HG02884 (cell line): Measurements from ENCODE around the gene TIGD1.

Experiments
- ATAC-seq: cut with Tn5 transposase; IDR thresholded peaks from one replicate; pipeline ENCODE4 v1.9.1; 2021; ENCODE audit warnings: mild to moderate bottlenecking, moderate library complexity; ENCODE audit not compliant: unreplicated experiment

TIGD1 gene

GRCh38 chr2:232524771-232525170, 25.6 kb downstream of the TIGD1 start:
- ATAC-seq: no peak

DNA sequence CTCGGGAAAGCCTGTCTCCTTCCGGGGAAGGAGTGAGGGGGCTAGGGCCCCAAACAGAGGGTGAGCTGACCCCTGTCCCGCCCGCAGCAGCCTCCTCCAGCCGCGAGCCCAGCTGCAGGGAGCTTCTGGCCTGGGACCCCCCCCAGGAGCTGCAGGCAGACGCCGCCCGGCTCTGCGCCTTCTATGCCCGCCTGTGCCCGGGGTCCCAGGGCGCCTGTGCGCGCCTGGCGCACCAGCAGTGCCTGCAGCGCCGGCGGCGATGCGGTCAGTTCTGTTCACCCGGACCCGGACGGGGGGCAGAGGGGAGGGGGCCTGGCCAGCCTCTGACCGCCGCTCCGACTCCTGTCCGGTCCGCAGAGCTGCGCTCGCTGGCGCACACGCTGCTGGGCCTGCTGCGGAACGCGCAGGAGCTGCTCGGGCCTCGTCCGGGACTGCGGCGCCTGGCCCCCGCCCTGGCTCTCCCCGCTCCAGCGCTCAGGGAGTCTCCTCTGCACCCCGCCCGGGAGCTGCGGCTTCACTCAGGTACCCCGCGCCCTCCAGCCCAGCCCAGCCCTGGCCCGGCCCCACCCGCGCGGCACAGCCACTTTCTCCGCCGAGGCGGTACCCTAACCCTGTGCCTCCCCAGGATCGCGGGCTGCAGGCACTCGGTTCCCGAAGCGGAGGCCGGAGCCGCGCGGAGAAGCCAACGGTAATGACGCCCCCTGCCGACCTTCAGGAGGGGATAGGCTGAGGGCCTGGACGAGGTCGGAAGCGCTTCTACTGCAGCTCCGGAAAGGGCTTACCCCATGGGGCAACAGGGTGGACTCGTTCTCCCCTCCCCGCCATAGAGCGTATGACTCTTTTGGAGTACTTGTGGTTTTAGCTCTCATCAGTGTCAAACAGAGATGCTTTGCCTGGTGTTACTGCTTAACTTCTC, 26.4 kb downstream of the TIGD1 start:
- no peak for ATAC-seq

DNA sequence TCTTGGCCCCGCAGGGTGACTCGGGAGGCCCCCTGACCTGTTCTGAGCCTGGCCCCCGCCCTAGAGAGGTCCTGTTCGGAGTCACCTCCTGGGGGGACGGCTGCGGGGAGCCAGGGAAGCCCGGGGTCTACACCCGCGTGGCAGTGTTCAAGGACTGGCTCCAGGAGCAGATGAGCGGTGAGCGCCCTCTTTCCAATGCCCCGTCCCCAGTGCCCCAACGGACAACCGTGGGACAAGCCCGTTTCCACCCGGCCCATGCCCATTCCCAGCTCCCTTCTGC, 27.0 kb downstream of the TIGD1 start:
- no peak for ATAC-seq

DNA sequence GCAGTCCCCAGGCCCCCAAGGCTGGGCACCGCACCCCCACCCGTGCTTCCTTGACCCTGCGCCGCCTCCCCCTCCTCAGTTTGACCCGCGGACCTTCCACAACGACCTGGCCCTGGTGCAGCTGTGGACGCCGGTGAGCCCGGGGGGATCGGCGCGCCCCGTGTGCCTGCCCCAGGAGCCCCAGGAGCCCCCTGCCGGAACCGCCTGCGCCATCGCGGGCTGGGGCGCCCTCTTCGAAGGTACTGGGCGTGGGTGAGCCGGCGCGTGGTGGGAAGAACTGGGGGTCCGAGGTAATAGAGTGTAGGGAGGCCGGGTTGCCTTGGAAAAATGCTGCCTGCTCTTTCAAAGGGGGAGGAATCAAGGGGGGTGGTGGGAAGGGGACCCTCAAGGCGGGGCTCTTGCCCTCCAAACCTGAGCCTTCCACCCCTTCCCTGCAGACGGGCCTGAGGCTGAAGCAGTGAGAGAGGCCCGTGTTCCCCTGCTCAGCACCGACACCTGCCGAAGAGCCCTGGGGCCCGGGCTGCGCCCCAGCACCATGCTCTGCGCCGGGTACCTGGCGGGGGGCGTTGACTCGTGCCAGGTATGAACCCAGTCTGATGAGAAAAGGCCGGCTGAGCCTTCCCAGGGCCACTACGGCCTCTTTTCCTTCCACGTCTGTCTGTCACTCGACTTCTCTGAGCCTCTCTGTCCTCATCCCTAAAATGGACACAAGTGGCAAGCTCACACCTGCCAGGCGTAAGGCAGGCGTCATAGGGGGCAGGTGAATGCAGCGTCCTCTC, 27.5 kb downstream of the TIGD1 start:
- ATAC-seq: no peak

DNA sequence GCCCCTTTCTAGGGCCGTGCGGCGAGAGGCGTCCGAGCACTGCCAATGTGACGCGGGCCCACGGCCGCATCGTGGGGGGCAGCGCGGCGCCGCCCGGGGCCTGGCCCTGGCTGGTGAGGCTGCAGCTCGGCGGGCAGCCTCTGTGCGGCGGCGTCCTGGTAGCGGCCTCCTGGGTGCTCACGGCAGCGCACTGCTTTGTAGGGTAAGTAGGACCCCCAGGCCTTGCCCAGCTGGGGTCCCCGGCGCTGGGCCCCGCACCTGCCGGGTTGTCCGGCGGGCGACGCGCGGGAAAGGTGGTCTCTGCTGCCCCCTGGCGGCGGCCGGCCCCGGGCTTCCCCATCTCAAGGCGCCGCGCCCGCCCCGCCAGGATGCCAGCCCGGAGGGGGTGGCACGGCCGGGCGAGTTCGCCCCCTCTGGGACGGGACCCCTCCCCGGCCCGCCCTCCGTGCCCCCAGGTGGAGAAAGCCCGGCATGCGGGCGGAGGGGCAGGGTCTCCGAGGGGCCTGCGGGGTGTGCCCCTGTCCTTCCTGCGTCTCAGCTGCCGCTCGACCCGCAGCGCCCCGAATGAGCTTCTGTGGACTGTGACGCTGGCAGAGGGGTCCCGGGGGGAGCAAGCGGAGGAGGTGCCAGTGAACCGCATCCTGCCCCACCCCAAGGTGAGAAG, 28.3 kb downstream of the TIGD1 start:
- no peak for ATAC-seq

DNA sequence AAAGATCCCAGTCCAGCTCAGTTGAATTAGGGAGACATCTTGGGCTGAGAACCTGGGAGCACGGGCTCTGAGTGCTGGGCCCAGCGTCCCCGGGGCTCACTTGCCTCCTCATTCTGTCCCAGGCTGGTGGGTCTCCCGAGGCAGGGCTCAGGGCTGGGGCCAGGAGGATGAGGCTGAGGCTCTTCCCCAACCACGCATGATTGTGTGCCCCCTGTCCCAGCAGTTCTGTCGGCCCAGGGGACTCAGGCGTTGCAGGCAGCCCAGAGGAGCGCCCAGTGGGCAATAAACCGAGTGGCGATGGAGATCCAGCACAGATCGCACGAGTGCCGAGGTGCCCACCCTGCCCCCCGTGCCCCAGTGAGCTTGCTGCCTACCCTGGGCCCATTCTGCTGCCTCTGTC, 29.3 kb downstream of the TIGD1 start:
- no peak for ATAC-seq

DNA sequence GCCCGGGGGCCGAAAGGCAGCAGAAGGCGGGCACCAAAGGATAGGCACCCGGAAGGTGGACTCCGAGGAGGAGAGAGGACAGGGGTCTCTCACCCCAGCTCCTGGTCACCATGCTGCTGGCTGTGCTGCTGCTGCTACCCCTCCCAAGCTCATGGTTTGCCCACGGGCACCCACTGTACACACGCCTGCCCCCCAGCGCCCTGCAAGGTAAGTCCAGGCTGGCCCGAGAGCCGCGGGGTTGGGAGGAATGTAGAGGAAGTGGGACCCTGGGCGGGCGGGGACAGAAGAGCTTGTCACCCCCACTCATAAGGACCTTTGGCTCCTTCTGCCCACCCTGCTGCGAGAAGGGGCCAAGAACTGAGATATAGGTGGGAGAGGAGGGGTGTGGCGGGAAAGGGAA, 29.9 kb downstream of the TIGD1 start:
- ATAC-seq: no peak

GRCh38 chr2:232519581-232520438, 30.5 kb downstream of the TIGD1 start, which contains the start of gene PRSS56:
Gene PRSS56 (plus strand): TSS chr2:232520388. CDS start chr2:232520599, 211 bp downstream.
- no peak for ATAC-seq

GRCh38 chr2:232518844-232519243, 31.5 kb downstream of the TIGD1 start:
- no peak for ATAC-seq

- ATAC-seq: no peak
Observed at GRCh38 chr2:232516551-232516950, 33.8 kb downstream of the TIGD1 start.

GRCh38 chr2:232515639-232516038, 34.7 kb downstream of the TIGD1 start:
- ATAC-seq: no peak

GRCh38 chr2:232513353-232513752, 37.0 kb downstream of the TIGD1 start:
- ATAC-seq: no peak

GRCh38 chr2:232512602-232513001, 37.8 kb downstream of the TIGD1 start:
- ATAC-seq: no peak

- no peak for ATAC-seq
Observed at GRCh38 chr2:232511336-232511890, 38.9 kb downstream of the TIGD1 start.

DNA sequence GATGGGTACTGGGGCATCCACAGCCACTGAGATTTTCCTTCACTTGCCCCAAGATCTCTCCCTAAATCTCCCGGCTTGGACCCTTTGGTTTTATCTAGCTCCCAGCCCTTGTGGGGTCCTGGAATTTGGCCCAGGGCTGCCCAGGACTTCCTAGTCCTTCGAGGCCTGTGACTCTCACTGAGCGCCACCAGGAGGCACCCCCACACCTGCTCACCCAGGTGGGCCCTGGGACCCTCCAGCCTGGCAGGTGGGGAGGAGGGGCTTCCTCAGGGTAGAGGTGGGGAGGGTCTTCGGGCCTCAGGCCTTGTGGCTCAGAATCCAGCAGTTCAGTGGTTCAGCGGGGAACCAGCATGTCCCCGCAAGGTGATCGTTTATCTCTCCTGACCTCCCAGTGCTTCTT, 42.1 kb downstream of the TIGD1 start:
- no peak for ATAC-seq

DNA sequence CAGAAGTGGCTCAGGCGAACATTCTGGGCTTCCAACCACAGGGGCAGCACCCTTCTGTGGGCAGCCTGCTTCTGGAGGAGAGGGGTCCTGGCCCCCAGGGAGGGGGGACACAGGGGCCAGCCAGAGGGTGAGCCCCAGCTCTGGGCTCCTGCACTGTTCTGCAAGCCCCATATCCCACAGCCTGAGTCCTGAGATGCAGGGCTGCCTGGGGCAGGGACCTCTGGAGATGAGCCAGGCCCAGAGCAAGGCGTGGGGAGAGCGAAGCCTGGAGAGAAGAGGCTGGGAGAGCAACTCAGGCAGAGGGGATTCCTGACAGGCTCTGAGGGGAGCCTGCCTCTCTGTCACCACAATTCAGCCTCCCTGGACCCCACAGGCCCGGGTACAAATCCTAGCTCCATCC, 43.6 kb downstream of the TIGD1 start:
- ATAC-seq: no peak

DNA sequence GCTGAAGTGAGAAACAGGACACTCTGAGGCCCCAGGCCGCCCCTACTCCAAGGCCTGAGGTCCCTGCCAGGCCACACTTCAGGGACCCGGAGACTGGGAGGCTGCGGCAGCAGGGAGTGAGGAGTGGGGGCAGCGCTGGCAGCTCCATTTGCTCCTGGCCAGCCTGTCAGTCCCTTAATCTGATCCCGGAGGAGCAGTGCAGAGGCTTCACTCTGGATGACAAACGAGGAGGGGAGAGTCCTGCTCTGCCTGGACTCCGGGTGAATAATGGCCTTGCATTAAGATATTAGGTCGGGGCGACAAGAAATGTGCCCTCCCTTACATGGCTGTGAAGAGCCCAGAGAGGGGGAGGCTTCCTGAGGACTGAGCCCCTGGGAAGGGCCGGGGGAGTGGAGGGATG, 44.5 kb downstream of the TIGD1 start:
- ATAC-seq: no peak

- no peak for ATAC-seq
Observed at GRCh38 chr2:232504438-232504837, 45.9 kb downstream of the TIGD1 start.

DNA sequence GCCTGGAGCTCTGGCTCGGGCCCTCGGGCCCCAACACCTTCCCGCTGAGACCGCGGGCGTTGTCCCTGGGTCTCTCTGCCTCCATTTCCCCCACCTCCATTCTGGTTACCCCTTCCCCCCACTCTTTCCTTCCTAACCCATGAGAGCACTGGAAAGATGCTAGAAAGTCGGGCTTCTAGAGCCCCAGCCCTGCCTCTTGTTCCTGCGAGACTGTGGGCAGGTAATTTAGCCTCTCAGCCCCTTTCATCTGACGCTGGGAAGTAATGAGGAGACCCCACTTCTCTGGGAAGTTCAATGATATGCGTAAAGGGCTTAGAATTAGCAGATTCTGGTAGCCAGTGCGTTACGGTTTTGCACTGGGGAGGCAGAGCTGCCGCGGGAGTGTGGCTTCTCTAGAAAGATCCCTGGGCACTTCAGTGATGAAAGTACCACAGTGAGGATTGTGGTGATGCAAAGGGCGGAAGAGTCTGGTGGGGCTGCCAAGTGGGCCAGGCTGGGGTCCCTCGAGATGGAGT, 46.5 kb downstream of the TIGD1 start:
- no peak for ATAC-seq
